Left kidney (tissue), 2 donors: ENCODE data around the gene QSER1. TPM values are rescaled to one million over a fixed set of nuclear protein-coding genes. Genes with fewer than 3 reads are reported as not detected.
"Not testable (repeated sequence)": the region's sequence is repeated elsewhere in the genome, so short reads cannot be mapped to it uniquely, and the experiment has no call there.

Experiments used
- DNase-seq: peaks from one replicate; pipeline ENCODE4 v3.0.0-alpha.2; 2013
- polyA plus RNA-seq: library from polyadenylated mRNA; unstranded; fragments of 120-200 nt; gene quantifications from one replicate; pipeline ENCODE4 v1.2.1, GENCODE V29; 2013; ENCODE audit not compliant: insufficient read length

Gene QSER1
- polyA plus RNA-seq, 1 donor: 53.6 TPM

DNA sequence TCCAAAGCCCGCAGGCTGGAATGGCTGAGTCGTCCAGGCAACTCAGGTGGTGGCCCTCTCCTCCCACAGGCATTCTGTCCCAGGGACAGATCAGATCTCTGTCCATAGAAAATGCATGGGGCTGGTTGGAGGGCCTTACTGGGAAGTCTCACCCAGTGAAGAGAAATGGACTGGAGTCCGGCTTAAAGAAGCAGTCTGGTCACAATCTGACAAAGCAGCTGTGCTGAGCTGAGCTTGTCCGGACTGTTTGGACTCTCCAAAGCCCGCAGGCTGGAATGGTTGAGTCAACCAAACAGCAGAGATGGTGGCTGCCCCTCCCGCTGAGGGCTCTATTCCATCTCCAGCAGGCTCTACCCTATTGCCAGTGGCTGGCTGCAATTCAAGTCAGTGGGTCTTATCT lies 108.7 kb downstream of the QSER1 start:
- no peak for DNase-seq

DNA sequence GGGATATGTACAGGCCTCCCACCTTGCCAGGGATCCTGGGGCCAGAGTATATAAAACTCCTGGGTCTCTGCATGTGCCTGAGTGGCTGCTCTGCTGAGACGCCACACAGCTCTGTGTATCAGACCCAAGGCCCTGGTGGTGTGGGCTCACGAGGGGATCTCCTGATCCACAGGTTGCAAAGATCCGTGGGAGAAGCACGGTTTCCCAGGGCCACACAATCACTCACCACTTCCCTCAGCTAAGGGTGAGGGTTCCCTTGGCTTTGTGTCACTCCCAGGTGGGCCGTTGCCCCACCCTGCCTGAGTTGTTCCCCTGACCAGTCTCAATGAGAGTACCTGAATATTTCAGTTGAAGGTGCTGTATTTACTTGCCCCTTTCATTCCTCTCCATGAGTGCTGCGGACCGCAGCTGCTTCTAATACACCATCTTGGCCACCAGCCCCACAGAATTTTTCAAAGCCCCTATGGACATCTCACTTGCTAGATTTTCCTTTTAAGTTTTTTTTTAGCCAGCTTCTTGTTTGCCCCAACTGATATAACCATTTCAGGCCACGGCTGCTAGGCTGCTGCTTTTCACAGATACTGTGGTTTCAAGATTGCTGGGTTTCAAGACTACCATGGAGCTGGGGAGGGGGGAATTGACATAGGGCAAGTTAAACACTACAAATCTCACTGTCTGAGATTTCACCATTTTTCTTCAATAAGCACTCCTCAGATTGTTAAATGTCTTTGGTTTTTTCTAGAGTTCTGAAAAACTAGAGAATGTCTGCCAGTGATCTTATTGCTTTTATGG lies 109.3 kb downstream of the QSER1 start:
- DNase-seq: no peak

DNA sequence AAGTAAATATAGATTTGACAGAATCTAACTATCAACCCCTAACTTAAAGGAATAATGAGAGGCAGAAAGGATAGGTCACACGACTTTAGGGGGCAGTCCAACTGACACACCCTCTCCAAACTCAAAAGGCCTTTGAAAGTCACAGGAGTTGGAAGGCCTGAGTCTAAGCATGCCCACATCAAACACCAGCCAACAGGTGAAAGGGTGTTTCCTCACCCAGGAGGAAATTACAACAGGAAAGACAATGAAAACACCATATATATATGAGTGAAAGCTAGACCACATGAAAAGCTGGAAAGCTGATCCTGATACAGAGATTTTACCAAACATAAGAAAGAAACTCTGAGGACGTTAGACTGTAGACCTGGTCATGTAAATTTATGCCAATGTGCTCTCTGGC lies 112.6 kb downstream of the QSER1 start:
- DNase-seq: no peak

DNA sequence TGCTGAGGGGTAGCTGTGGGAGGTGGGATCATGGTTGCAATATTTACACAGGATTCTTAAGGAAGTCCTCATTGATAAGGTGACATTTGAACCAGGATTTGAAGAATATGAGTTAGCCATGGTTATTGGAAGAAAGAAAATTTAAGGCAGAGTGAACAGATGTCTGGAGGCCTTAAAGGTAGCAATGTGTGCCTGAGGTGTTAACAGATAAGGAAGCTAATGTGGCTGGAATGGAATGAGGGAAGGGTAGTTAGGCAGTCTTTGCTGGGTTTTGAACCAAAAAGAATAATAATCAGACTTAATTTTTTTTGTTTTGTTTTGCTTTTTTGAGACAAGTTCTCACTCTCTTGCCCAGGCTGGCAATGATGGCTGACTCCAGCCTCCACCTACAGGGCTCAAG lies 113.4 kb downstream of the QSER1 start:
- no peak for DNase-seq

DNA sequence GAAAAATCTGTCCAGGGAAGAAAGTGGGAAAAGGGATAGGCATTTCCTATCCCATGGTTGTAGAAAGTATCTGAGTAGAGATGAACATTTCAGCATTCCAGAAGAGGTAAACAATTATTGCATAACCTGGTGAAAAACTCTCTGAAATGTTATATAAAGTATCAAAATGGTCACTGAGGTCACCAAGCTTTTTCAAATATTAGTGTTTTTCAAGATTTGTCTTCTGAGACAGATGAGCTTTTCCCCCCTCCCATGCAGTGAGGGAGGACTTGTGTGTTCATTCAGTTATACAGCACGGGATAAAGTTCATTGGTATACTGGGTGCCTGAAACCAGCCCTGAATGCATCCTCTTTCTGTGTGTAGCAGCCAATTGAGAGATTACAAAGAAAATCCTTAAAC lies 121.1 kb downstream of the QSER1 start:
- DNase-seq: no peak

DNA sequence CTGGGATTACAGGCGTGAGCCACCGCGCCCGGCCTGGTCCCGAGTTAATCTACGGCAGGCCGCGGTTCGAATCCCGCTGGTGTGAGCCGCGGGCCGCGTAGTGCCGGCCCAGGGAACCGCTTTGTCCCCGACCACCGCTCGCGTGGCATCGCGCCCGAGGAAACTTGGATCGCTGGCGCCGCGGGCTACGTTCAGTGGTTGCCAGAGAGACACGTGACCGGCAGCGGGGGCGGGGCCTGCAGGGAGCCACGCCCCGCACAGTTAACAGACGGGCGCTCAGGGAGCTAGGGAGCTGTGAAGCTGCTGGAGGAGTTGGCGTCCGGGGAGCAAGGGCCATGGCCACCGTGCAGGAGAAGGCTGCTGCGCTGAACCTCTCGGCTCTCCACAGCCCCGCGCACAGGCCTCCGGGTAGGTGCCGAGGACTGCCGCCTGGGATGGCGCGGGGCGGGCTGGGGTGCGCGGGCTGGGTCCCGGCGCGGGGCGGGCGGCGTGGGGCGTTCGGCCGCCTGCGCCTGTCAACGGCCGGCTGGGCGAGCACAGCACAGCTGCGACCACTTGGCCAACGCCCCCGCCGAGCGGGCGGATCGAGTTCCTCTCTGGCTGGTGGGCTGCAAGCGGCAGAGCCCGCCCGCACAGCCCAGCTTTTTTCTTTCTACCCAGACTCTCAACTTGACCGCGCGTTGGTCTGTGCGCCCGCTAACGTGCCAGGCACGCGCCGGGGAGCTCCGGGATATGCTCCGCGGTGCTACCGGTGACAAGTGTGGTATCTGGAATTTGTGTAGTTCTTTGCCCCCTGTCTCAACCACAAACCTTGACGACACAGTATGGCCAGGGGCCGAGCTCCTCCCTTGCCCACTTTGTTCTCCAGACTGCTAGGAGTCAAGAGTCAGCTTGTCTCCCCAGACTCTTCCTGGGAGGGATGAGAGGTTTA lies 123.3 kb downstream of the QSER1 start, which contains the start of gene DEPDC7:
TSS of gene DEPDC7 (plus strand) at position 258 of the 931 bp plus-strand sequence. CDS start at position 336, 78 bp downstream.
- peak; percentile 93 for DNase-seq

DNA sequence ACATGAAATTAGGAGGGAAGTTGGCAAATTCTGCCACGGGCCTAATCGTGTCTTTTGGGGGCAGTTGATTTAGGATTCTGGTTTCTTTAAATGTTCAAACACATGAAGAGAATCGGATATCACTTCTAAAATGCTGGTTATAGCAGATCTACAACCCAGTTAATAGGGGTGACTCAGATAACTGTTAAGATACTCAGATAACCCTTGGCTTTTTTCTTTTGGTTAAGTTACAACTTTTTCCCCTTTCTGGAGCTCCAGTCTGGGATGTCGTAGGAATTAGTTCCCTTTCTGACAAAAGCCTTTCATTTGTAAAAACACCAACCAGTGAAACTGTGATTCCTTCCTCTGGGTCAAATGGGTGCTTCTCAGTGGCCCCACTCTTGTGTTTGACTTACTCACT lies 124.0 kb downstream of the QSER1 start:
- DNase-seq: no peak

DNA sequence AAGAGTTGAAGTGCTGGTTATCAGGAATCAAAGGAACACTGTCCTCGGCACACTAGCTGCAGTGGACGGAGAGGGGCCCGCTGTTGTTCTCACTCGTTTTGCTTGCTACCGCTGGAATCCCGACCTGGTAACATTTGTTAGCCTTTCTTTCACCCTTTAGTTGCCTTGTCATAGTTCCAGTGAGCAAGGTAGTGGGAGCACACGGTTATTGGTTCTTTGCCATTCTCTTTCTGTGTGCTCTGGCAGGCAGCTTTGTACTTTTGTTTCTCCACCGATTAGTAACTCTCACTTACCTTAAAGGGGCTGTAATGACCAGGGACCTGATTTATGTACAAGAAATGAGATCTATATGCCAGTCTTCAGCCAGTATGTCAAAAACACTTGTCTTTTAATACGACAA lies 124.9 kb downstream of the QSER1 start:
- no peak for DNase-seq

DNA sequence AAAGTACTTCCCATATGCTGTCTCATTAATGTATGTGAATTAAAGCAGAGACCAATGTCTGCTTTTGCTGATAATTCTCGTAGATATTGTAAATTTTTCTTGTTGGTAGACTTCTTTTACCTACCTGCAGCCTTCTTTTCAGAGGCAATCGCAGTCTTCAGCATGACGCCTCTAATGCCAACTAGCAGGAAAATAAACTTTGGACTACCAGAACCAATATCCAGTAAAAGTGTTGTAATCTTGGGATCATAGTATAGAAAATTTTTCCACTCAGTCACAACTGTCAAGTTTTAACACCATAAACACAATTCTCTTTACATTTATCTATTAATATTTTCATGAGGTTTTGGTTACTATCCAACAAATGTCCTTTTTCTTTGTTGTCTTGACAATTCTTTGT lies 125.4 kb downstream of the QSER1 start:
- DNase-seq: no peak

DNA sequence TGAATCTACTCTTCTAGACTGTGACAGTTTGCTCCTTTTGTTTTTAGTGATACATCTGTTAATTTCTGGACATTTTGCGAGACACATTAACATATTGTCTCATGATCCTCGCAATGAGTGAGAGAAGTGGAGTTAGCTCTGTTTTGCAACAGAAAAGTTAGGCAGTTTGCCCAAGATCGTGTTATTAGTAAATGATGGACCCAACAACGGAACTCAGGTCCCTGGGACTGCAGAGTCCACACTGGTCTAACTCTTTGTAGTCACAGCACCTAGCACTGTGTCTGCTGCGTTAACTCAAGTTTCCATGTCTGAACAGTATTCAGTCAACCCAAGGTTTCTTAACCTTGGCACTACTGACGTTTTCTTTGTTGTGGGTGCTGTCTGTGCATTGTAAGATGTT lies 126.2 kb downstream of the QSER1 start:
- no peak for DNase-seq

DNA sequence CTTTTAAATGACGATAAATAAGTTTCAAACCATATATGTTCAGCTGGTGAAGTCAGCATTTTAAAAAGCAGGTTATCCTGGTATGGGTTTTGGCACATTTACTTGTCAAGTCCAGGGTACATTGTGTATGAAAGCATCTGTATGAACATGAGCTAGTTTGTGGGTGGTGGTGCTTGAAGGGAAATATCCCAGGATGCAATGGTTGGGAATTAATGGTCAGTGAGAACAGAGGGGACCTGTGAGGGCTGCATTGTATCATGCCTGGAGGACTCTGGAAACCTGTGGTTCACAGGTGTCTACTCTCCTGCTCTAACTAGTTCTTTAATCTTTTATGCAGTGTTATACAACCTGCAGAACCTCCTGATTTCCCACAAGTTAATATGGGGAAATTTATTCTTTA lies 128.9 kb downstream of the QSER1 start:
- no peak for DNase-seq

DNA sequence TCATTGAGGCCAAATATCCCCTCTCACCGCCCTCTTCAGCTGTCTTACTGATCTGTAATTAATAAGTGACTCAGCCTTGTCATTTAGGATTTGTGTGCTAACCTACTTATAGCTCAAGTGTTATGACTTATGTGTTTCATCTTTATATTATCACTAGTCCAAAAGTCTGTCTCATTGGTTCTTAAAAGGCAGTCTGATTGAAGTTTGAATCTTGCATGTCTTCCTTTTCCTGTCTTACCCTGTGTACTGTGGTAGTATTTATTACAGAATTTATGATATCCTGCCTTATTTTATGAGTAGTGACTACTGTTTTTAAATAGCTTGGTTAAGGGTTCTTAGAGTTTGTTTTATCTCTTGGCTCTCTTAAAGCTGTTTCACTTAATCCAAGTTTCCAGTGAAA lies 129.3 kb downstream of the QSER1 start:
- DNase-seq: no peak

DNA sequence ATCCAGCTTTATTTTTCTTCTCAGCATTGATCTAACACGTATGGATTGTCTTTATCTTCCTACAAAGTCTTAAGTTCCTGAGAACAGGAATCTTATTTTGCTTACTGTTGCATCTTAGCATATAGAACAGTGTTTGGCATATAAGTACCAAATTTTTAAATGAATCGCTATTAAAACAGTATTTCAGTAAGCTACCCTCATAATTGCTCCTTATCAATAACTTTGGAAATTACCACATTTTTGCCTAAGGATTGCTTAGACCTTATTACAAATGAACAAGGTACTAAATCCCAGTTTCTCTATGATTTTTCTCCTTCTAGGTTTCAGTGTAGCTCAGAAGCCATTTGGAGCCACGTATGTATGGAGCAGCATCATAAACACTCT lies 132.7 kb downstream of the QSER1 start:
- DNase-seq: no peak

DNA sequence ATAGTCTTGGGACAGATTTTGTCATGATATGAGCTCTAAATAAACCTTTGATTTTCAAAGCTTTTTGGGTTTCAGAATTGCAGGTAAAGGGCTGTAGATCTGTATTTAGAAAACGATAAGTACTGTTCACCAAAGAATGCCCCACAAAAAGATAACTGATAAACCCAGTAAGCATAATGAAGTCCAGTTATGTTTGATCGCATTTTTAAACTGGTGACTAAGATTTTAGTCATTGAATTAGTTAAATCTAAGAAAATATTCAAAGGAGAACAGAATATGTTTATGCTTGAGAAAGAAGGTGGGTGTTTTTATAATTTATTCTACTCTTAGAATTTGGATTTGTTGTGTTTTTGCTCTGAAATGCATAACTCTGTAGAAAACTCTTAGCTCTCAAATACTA lies 134.6 kb downstream of the QSER1 start:
- no peak for DNase-seq

DNA sequence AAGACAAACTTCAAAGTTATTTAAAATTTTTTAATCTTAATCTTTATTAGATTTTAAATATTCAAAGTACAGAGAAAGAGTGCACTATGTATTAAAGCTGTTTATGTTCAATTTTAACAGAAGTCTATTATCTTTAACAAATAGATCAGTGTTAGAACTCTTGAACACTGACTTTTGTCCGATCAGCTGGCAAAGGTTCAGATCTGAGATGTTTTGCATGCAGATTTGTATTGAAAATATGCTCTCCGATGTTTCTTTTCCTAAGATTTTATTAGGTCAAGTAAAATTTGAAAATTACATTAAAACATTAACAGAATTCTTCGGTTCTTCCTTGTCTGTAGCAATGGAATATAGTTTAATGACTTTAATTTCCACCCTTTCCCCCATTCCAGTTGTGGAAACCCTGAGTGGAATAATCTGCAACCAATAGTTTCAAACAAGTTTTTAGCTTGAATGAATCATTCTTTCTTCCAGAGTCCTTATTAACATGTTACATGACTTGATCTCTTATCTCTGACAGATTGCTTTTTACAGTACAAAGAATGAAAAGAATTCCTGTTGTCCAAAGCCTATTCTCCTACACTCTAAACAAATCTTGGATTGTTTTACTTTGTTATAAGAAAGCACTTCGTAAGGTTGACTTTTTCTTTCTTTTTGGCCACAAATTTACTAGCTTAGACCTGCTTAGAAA lies 135.4 kb downstream of the QSER1 start:
- DNase-seq: no peak

DNA sequence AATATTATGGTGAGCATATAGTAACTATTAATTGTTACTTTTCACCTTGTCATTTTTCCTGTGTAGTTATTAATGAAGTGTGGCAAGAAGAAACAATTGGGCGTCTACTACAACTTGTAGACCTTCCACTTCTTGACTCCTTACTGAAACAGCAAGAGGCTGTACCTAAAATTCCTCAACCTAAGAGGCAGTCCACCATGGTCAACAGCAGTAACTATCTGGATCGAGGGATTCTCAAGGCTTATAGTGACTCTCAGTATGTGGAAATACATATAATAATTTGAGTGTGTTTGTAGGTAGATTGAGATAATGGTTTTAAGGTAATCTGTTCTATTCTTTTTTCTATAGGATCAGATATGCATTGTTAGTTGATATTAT lies 135.9 kb downstream of the QSER1 start:
- no peak for DNase-seq

DNA sequence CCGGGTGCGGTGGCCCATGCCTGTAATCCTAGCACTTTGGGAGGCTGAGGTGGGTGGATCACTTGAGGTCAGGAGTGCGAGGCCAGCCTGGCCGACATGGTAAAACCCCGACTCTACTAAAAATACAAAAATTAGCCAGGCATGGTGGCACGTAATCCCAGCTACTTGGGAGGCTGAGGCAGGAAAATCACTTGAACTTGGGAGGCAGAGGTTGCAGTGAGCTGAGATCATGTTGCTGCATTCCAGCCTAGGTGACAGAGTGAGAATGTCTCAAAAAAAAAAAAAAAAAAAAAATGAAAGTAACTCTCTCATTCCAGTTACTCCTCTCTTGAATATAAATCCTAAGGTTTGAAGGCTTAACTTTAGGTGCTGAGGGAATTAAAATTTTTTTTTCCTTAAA lies 136.6 kb downstream of the QSER1 start:
- not testable (repeated sequence) for DNase-seq

Other genes starting within 250 kb of the QSER1 start
- 0.43 TPM for gene CCDC73, start 98.1 kb upstream of the QSER1 start, polyA plus RNA-seq
- 6.6 TPM for gene PRRG4, start 62.9 kb upstream of the QSER1 start, polyA plus RNA-seq
- 8.6 TPM for gene DEPDC7, start 123.1 kb downstream of the QSER1 start, polyA plus RNA-seq
- 15.6 TPM for gene TCP11L1, start 146.8 kb downstream of the QSER1 start, polyA plus RNA-seq